GM12878 (cell line): Measurements from ENCODE around the gene TLL2. TPM values are rescaled to one million over a fixed set of nuclear protein-coding genes. Genes with fewer than 3 reads are reported as not detected.

Source experiments
- ATAC-seq: fragments of 200-7000 bp; cut with Tn5 transposase; 3 replicates; pipeline ENCODE4 v1.9.1; 2020; ENCODE audit warnings: mild to moderate bottlenecking, moderate library complexity
- BruUV-seq: library from RNA; stranded (reverse); fragments of 400-500 nt; replicated peaks from 2 replicates; lab custom pipeline; 2021; lab: Mats Ljungman, UMichigan
- CTCF ChIA-PET: fragments of 300-600 bp; sonication (Branson Sonifier 250); formaldehyde crosslinking; extraction: SDS; loops from one replicate; lab custom pipeline; 2021; ENCODE audit warnings: inconsistent platforms; lab: Yijun Ruan, JAX
- POLR2A ChIA-PET: fragments of 350-600 bp; formaldehyde crosslinking; extraction: SDS; loops from one replicate; lab custom pipeline; 2021; ENCODE audit warnings: inconsistent platforms; lab: Charles Lee
- RAD21 ChIA-PET: fragments of 300-600 bp; sonication (Branson Sonifier 250); formaldehyde crosslinking; loops from one replicate; lab custom pipeline; 2023; ENCODE audit warnings: antibody characterized with exemption; ENCODE audit not compliant: unreplicated experiment; lab: Charles Lee
- SMC1A ChIA-PET: fragments of 300-600 bp; sonication (Branson Sonifier 250); formaldehyde crosslinking; loops from one replicate; lab custom pipeline; 2023; ENCODE audit not compliant: unreplicated experiment, uncharacterized antibody; lab: Charles Lee
- DNase-seq: peaks from one replicate; pipeline ENCODE4 v3.0.0-alpha.2; 2011; ENCODE audit warnings: low read depth, low spot score
- FAIRE-seq: peaks from 3 replicates; lab custom pipeline; 2011; peaks lifted over from hg19 to GRCh38; lab: Jason Lieb, UNC
- H2AFZ ChIP-seq: 2 replicates; pipeline ENCODE4 v1.6.0; 2011; ENCODE audit warnings: low read depth, low read length, control low read depth; ENCODE audit not compliant: control insufficient read depth
- H3K27ac ChIP-seq: 2 replicates; pipeline ENCODE4 v1.5.1; 2011; ENCODE audit warnings: control low read depth; ENCODE audit not compliant: control insufficient read depth, insufficient read depth
- H3K27me3 ChIP-seq, 2 experiments: replicated peaks in 1 of 2; 2 replicates each; pipeline versions ENCODE4 v1.6.0 to v1.6.1; 2011; ENCODE audit warnings: low read length in 1 of 2; ENCODE audit not compliant: control insufficient read depth in 2 of 2, insufficient read depth in 2 of 2
- H3K36me3 ChIP-seq, 2 experiments: 2 replicates each; pipeline ENCODE4 v1.5.1; 2011; ENCODE audit warnings: low read length in 1 of 2; ENCODE audit not compliant: control insufficient read depth in 2 of 2, insufficient read depth in 2 of 2
- H3K4me1 ChIP-seq: 2 replicates; pipeline ENCODE4 v1.6.1; 2011; ENCODE audit warnings: mild to moderate bottlenecking, low read length, moderate library complexity, mixed read lengths; ENCODE audit not compliant: control insufficient read depth, insufficient read depth
- H3K4me2 ChIP-seq: 2 replicates; pipeline ENCODE4 v1.6.0; 2011; ENCODE audit warnings: control low read depth; ENCODE audit not compliant: control insufficient read depth, insufficient read depth
- H3K4me3 ChIP-seq: fragments of 200-600 bp; sonication (generic); 2 replicates; pipeline ENCODE4 v1.5.1; 2016
- H3K79me2 ChIP-seq: 2 replicates; pipeline ENCODE4 v1.6.0; 2011; ENCODE audit warnings: low read length; ENCODE audit not compliant: control insufficient read depth, insufficient read depth
- H3K9ac ChIP-seq: 2 replicates; pipeline ENCODE4 v1.8.0; 2011; ENCODE audit warnings: low read length, control low read depth, mixed read lengths; ENCODE audit not compliant: control insufficient read depth, insufficient read depth
- H3K9me3 ChIP-seq: replicated peaks from 3 replicates; pipeline ENCODE4 v1.5.1; 2011; ENCODE audit warnings: mild to moderate bottlenecking, low read length; ENCODE audit not compliant: control insufficient read depth, insufficient read depth
- H4K20me1 ChIP-seq: 2 replicates; pipeline ENCODE4 v1.6.0; 2011; ENCODE audit not compliant: control insufficient read depth, insufficient read depth
- CEBPZ ChIP-seq: fragments of 150-350 bp; IDR thresholded peaks from 2 replicates; pipeline ENCODE4 v1.6.1; 2016; ENCODE audit warnings: low read depth, low read length
- EGR1 ChIP-seq, 2 experiments: IDR thresholded peaks; 1 replicate in 1 of 2; 2 replicates in 1 of 2; pipeline ENCODE4 v1.6.1; 2011 to 2012; ENCODE audit warnings: low read depth in 2 of 2, low read length in 2 of 2, borderline replicate concordance in 1 of 2, mild to moderate bottlenecking in 1 of 2, moderate library complexity in 1 of 2
- EZH2 ChIP-seq: IDR thresholded peaks from 2 replicates; pipeline ENCODE4 v1.6.1; 2012; ENCODE audit warnings: low read depth, mild to moderate bottlenecking, control low read depth, inconsistent platforms, low read length, borderline replicate concordance; ENCODE audit not compliant: control insufficient read depth
- IRF3 ChIP-seq: fragments of 450-650 bp; IDR thresholded peaks from 2 replicates; pipeline ENCODE4 v1.6.1; 2014; ENCODE audit warnings: mild to moderate bottlenecking
- ZNF24 ChIP-seq: fragments of 450-650 bp; IDR thresholded peaks from 2 replicates; pipeline ENCODE4 v1.6.1; 2017; ENCODE audit warnings: antibody characterized with exemption, mild to moderate bottlenecking
- WGBS: methylation state at CpG from one replicate; pipeline ENCODE4 v1.1.6; 2016; ENCODE audit warnings: low lambda C conversion rate; ENCODE audit not compliant: insufficient replicate concordance, insufficient coverage; ENCODE audit errors: missing lambda C conversion rate; 5-methylcytosine and 5-hydroxymethylcytosine counted together
- in situ Hi-C: fragments of 300-500 bp; cut with MboI; formaldehyde crosslinking; loops from 9 replicates; pipeline ENCODE4 v1.14.3; 2018; ENCODE audit warnings: mixed read lengths
- intact Hi-C: fragments of 100-400 bp; cut with micrococcal nuclease; formaldehyde crosslinking; loops from one replicate; pipeline ENCODE4 v1.14.2; 2022; ENCODE audit not compliant: unreplicated experiment
- polyA plus RNA-seq, 11 experiments: library from polyadenylated mRNA; depleted of rRNA in 4 of 11; unstranded in 6 of 11; stranded (reverse) in 5 of 11; fragments of >200 nt; fragmentation: Nextera tagmentation in 4 of 11; fragmentation: Illumina TruSeq in 1 of 11; extraction: Ambion mirVana in 4 of 11; extraction: Trizol in 1 of 11; gene quantifications; 1 replicate in 1 of 11; 2 replicates in 10 of 11; pipeline versions ENCODE4 v1.2.1 to v1.2.3, GENCODE V29; 2011 to 2016; ENCODE audit warnings: inconsistent platforms in 2 of 11, missing spikeins in 2 of 11, low read depth in 1 of 11
- total RNA-seq, 4 experiments: library from RNA; depleted of rRNA in 3 of 4; stranded (reverse); fragments of >200 nt in 3 of 4; fragmentation: Illumina TruSeq in 1 of 4; extraction: Trizol in 1 of 4; gene quantifications; 2 replicates each; pipeline versions ENCODE4 v1.2.1 to v1.2.3, GENCODE V29; 2013 to 2021
- TF ChIP-seq, protein P1 (sequence below): fragments of 450-650 bp; IDR thresholded peaks from 2 replicates; pipeline ENCODE4 v1.6.1; 2017; ENCODE audit warnings: mild to moderate bottlenecking, moderate library complexity
- TF ChIP-seq, protein P2 (sequence below): IDR thresholded peaks from 2 replicates; pipeline ENCODE4 v1.6.1; 2012; ENCODE audit warnings: low read length, inconsistent platforms

The TLL2 gene
- total and polyA plus RNA-seq, 10 of the 15 experiments (the other 5 are each of a cell fraction or from before 2014, with no cell fraction given) = 0.02 to 2.1 (median 0.52) TPM

- no peak for ATAC-seq
- POLR2A ChIA-PET = interaction anchor here (0.6 kb wide), 1 partner anchor 44 kb away, joined by 7 read pairs; no protein-coding TSS in a partner anchor
- H3K4me1 ChIP-seq = no peaks in the 10 kb centered on the region
- no peak overlapping the region for H3K27ac ChIP-seq
- intact Hi-C loops (no loop called here), in situ Hi-C loops (loop anchor here (5.0 kb wide), 1 partner anchor 1295 kb away; no protein-coding TSS in a partner anchor)
- SMC1A ChIA-PET = interaction anchor here (0.7 kb wide), 1 partner anchor 1297 kb away, joined by 5 read pairs; no protein-coding TSS in a partner anchor
- no peaks in the 10 kb centered on the region for H3K9me3 ChIP-seq
- H3K36me3 ChIP-seq = no peaks in the 10 kb centered on the region
- H4K20me1 ChIP-seq = no peaks in the 10 kb centered on the region
- FAIRE-seq = no peak
- WGBS = 31% methylated on average over 16 of the region's 16 CpGs
- RAD21 ChIA-PET = no interaction called here
- TF ChIP-seq, protein P1, sequence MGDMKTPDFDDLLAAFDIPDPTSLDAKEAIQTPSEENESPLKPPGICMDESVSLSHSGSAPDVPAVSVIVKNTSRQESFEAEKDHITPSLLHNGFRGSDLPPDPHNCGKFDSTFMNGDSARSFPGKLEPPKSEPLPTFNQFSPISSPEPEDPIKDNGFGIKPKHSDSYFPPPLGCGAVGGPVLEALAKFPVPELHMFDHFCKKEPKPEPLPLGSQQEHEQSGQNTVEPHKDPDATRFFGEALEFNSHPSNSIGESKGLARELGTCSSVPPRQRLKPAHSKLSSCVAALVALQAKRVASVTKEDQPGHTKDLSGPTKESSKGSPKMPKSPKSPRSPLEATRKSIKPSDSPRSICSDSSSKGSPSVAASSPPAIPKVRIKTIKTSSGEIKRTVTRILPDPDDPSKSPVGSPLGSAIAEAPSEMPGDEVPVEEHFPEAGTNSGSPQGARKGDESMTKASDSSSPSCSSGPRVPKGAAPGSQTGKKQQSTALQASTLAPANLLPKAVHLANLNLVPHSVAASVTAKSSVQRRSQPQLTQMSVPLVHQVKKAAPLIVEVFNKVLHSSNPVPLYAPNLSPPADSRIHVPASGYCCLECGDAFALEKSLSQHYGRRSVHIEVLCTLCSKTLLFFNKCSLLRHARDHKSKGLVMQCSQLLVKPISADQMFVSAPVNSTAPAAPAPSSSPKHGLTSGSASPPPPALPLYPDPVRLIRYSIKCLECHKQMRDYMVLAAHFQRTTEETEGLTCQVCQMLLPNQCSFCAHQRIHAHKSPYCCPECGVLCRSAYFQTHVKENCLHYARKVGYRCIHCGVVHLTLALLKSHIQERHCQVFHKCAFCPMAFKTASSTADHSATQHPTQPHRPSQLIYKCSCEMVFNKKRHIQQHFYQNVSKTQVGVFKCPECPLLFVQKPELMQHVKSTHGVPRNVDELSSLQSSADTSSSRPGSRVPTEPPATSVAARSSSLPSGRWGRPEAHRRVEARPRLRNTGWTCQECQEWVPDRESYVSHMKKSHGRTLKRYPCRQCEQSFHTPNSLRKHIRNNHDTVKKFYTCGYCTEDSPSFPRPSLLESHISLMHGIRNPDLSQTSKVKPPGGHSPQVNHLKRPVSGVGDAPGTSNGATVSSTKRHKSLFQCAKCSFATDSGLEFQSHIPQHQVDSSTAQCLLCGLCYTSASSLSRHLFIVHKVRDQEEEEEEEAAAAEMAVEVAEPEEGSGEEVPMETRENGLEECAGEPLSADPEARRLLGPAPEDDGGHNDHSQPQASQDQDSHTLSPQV = no peak
- TF ChIP-seq EGR1 (IDR thresholded peaks at IDR 0.05; ENCODE audit: borderline replicate concordance in 1 of 2, low read depth in 2 of 2, low read length in 2 of 2) (no peak), CEBPZ (no peak), EZH2 (no peak), IRF3 (no peak), ZNF24 (no peak)
- TF ChIP-seq, protein P2, sequence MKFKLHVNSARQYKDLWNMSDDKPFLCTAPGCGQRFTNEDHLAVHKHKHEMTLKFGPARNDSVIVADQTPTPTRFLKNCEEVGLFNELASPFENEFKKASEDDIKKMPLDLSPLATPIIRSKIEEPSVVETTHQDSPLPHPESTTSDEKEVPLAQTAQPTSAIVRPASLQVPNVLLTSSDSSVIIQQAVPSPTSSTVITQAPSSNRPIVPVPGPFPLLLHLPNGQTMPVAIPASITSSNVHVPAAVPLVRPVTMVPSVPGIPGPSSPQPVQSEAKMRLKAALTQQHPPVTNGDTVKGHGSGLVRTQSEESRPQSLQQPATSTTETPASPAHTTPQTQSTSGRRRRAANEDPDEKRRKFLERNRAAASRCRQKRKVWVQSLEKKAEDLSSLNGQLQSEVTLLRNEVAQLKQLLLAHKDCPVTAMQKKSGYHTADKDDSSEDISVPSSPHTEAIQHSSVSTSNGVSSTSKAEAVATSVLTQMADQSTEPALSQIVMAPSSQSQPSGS = no peak
- no peak overlapping the region for H2AFZ ChIP-seq
- H3K27me3 ChIP-seq = peaks cover 2 to 3% of the 10 kb centered on the region in 2 experiments; a peak in 3 of 4 replicates
- no peak overlapping the region for H3K4me2 ChIP-seq
- BruUV-seq = no TSS peak
- CTCF ChIA-PET = interaction anchor here (0.8 to 1.8 kb wide), 5 partner anchors 26 to 1301 kb away, joined by 3 to 5 read pairs (median 4); no protein-coding TSS in a partner anchor
- DNase-seq = no peak
- no peak overlapping the region for H3K4me3 ChIP-seq
- H3K9ac ChIP-seq = no peak overlapping the region
- no peaks in the 10 kb centered on the region for H3K79me2 ChIP-seq
Measured at GRCh38 chr10:96402417-96403305, 111.1 kb downstream of the TLL2 start.
